Right renal cortex interstitium (tissue), 3 donors: ENCODE data around the gene TTLL11. TPM values are rescaled to one million over a fixed set of nuclear protein-coding genes. Genes with fewer than 3 reads are reported as not detected.

Experiments used
- DNase-seq, 3 donors: peaks; one replicate each; pipeline ENCODE4 v3.0.0-alpha.2; 2013; ENCODE audit warnings: low read depth in 3 of 3, low spot score in 2 of 3
- polyA plus RNA-seq, 3 donors: library from polyadenylated mRNA; unstranded; fragments of 120-200 nt; gene quantifications; one replicate each; pipeline ENCODE4 v1.2.1, GENCODE V29; 2013; ENCODE audit not compliant: insufficient read length in 3 of 3

TTLL11 gene
- polyA plus RNA-seq, 3 donors = 6.0 to 6.7 (median 6.2) TPM

GRCh38 chr9:121821326-121821725, 271.8 kb downstream of the TTLL11 start:
- no peak for DNase-seq

- no peak for DNase-seq
Observed at GRCh38 chr9:121820286-121821005, 272.7 kb downstream of the TTLL11 start.

GRCh38 chr9:121819428-121820231, 273.5 kb downstream of the TTLL11 start:
- DNase-seq = no peak

- DNase-seq = no peak
Observed at GRCh38 chr9:121818841-121819427, 274.2 kb downstream of the TTLL11 start.

DNA sequence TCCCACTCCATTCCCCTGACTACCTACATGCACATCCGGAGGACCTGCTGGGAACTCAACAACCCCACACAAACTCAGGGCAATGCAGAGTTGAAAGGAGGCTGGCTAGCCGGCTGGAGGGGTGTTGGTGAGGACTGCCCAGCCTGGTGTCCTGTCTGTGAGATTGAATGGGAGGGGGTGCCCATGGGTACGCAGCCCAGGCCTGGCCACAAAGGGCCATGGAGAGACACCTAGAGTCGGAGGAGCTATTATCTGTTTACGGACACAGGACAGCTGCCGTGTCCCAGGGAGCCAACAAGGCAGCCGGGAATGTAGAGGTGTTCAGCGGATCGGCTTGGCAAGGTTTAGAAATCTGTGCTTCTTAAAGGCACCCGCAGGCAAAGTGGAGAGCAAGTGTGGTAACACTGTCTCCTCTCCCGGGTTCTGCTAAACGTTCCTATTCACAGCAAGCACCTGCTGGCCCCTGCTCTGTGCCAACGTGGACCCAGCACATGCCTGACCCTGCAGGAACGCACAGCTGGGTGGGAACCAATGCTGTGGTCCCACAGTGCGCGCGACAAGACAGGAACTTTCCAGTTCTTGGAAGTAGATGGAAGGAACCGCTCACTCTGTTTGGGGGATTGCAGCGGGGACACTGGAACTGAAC, 275.0 kb downstream of the TTLL11 start:
- no peak for DNase-seq

- no peak for DNase-seq
Observed at GRCh38 chr9:121817476-121817875, 275.6 kb downstream of the TTLL11 start.

DNA sequence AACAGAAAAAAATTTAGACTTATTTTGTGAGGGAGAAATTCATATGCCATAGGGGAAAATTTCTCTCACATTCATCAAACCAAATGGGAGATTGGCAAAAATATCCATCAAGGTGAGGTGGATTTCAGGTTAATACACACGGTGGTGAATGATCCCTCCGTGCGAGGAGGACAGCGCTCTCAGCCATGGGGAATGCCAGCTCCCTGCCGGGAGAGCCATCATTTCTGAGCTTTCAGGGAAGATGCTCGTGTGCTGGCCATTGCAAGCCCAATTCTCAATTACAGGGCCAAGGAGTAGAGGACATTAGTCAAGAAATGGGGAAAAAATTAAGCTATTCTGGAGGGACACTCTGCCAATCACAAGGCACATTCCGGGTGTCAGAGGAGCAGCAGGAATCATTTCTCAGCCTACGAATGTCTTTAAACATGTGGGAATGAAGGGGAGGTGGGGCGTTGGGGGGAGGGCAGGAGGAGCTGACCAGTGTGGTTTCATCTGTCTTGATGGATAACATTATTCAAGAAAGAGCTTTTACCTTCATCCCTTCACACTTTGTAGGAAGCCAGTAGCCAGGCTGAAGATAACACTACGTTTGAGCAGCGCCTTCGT, 276.2 kb downstream of the TTLL11 start:
- no peak for DNase-seq

DNA sequence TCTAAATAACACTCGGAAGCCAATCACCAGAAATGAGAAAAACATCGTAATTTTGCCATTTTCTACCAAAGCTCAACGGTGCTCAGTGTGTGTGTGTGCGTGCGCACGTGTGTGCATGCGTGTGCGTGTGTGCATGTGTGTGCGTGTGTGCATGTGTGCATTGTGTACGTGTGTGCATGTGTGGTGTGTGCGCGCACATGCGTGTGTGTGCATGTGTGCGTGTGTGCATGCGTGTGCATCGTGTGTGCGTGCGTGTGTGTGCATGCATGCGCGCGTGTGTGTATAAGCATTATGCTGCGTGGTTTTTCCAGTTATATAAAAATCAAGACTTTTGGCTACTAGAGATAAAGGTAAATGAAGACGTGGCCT, 276.7 kb downstream of the TTLL11 start:
- DNase-seq = no peak

DNA sequence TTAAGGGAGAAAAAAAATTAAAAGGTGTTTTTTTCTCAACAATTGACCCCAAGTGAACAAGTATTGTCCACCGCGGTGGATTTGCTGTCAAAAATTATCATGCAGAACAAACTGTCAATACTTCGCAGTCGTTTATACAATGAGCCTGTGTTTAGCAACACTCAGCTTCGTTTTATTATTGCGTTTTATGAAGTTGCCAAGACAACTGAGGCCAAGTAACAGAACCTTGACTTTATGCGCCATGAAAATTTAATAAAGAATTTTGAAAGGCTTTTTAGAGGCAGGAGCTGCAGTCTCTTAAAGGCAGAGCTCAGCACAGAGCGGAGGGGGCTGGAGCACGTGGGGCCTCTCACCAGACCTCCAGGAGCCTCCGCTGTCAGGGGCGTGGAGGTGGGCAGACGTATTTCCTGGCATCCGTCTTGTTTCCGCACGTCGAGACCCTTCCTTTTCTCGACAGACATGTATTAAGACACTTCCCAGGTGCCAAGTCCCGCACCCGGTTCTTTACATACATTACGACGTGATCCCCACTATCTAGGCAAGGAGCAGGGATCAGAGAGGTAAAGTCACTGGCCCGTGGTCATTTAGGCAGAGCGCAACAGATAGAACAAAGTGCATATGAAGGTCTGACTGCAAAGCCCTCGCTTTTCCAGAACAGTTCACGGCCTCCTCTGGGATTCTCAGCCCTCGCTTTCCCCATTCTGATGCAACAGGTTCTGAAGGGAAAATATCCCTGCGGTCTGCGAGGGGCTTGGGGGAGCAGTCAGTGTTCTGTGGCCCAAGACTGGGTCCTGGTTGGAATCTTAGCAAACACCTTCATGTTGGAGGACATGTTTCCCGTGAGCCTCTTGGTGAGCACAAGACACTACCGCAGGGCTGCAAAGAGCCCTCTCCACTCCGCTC, 277.3 kb downstream of the TTLL11 start:
- no peak for DNase-seq

- DNase-seq = no peak
Observed at GRCh38 chr9:121815084-121815483, 278.0 kb downstream of the TTLL11 start.

DNA sequence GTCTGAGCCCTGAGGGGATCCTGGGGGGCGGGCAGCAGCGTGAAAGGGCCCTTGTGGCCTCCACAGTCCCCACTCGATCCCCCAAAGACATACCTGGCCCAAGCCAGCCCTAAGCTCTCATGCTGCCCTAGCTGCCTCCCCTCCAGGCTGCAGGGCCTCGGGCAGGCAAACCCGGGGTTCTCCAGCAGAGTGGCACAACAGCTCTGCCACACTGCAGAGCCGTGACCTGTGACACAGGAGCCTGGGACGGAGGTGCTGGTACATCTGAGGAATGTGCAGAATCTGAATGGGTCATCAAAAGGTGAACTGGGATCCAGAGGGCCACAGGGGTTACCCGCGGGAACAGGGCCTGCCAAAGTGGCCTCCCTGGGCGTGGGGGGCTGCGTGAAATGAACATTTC, 278.5 kb downstream of the TTLL11 start:
- no peak for DNase-seq

DNA sequence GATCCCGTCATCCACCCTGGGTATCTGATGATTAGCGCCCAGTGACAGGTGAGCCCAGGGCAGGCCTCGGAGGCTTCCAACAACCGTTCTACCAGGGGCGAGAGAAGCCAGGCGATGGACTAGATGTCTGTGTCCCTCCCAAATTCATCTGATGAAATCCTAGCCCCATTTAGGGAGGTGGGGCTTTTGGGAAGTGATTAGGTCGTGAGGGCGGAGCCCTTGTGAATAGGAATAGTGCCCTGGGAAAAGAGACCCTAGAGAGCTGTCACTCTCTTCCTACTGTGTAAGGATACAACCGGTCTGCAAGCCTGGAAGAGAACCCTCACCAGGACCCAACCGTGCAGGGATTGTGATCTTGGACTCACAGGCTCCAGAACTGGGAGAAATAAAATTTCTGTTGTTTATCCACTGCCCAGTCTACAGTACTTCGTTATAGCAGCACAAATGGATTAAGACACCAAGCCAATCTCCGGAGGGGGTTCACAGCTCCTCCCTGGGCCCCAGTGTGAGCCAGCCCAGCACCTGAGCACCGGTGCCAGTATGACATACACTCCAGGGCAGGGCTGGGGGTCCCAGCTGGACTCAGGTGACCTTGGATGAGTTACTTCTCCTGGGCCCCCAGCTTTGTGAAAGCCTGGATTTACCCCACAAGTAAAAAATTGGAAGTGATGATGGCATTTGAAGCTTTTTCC, 279.4 kb downstream of the TTLL11 start:
- DNase-seq = no peak

DNA sequence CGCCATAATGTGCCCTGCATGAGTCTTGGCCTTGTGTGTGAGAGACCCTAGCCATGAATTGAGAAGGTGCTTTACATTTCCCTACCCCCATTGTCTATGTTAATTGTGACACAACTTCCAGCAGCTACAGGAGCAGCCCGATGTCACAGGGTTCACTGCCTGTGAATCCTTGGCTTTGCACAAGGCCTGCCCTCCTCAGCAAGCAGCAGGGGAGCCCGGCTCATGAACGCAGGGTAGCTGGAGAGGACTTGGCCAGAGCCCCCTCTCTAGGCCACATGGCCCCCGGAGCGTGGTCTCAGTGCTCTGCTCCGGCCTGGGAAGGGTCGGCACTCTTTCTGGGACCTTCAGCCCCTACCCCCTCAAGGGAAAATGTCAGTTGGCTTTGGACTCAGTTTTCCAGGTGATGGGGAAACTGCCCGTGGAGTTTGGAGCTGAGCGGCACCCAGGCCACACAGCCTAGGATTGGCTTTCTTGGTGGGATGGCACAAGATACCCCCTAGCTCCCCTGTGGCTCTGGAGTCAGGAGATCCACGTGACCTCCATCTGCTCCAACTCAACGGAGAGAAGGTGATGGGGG, 280.9 kb downstream of the TTLL11 start:
- no peak for DNase-seq

GRCh38 chr9:121811751-121812150, 281.4 kb downstream of the TTLL11 start:
- no peak for DNase-seq

DNA sequence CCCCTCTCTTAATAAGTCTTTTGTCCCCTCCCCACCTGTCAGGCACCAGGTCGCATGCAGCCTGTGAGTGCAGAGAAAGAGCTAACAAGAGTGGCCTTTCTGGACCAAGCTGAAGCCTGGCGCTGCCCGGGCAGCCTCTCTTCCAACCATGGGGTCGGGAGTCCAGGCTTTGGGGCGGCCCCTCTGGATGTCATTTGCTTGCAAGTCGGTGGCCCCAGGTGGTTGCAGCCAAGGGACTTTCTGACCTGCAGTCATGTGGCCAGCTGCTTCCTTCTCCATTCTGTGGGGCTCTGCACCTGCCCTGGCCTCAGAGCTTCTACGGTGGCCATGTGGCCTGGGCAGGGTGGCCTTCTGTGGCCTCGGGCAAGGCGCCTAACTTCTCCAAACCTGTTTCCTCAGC, 282.0 kb downstream of the TTLL11 start:
- no peak for DNase-seq

DNA sequence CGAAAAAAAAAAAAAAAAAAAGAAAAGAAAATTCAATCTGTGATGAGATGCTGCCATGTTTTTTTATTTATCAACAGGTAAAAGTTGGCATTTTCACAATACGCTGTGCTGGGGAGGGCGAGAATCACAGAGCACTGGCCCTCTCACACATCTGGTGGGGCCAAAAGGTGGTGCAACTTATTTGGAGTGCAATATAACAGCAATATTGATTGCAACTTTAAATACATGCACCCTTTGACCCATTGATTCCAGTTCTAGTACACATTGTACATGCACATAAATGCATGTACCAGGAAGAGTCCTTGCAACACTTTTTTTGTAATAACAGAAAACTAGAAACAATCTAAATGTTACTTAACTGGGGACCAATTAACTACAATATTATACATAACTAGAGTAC, 282.6 kb downstream of the TTLL11 start:
- DNase-seq = no peak

- no peak for DNase-seq
Observed at GRCh38 chr9:121809356-121810050, 283.6 kb downstream of the TTLL11 start.

DNA sequence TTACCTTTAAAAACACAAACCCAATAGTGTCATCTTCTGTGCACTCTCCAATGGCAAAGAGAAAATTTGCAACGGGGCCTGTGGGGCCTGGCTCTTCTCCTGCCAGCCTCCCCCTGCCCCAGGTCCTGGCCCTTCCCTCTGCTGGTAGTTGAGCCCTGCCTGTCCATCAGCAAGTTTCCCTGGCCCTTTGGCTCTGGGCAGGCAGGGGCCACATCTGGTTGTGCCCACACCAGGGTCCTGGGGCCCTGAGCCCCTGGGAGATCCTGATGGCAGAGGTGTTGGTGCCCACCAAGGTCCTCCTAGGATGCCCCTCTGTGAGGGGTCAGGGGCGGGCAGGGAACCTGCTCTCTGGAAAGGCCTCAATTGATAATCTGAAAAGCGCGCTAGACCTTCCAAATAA, 284.3 kb downstream of the TTLL11 start:
- no peak for DNase-seq
